GM10248 (cell line): Measurements from ENCODE around the gene TMEM132A.

Experiments used
- CTCF ChIA-PET: fragments of 300-600 bp; sonication (Branson Sonifier 250); formaldehyde crosslinking; extraction: SDS; loops from one replicate; lab custom pipeline; 2021; ENCODE audit warnings: antibody characterized with exemption; lab: Yijun Ruan, JAX
- POLR2A ChIA-PET: fragments of 350-650 bp; sonication (Branson Sonifier 250); formaldehyde crosslinking; extraction: SDS; loops from one replicate; lab custom pipeline; 2020; ENCODE audit warnings: antibody characterized with exemption; lab: Yijun Ruan, JAX
- DNase-seq: peaks from one replicate; pipeline ENCODE4 v3.0.0; 2012; ENCODE audit errors: extremely low spot score
- TF ChIP-seq, protein P1 (sequence below): IDR thresholded peaks from 2 replicates; pipeline ENCODE4 v1.5.1; 2012; ENCODE audit warnings: mild to moderate bottlenecking, low read depth; ENCODE audit errors: extremely low read depth, missing control alignments, control extremely low read depth

TMEM132A gene

GRCh38 chr11:60974726-60975125, 50.5 kb downstream of the TMEM132A start:
- TF ChIP-seq, protein P1, sequence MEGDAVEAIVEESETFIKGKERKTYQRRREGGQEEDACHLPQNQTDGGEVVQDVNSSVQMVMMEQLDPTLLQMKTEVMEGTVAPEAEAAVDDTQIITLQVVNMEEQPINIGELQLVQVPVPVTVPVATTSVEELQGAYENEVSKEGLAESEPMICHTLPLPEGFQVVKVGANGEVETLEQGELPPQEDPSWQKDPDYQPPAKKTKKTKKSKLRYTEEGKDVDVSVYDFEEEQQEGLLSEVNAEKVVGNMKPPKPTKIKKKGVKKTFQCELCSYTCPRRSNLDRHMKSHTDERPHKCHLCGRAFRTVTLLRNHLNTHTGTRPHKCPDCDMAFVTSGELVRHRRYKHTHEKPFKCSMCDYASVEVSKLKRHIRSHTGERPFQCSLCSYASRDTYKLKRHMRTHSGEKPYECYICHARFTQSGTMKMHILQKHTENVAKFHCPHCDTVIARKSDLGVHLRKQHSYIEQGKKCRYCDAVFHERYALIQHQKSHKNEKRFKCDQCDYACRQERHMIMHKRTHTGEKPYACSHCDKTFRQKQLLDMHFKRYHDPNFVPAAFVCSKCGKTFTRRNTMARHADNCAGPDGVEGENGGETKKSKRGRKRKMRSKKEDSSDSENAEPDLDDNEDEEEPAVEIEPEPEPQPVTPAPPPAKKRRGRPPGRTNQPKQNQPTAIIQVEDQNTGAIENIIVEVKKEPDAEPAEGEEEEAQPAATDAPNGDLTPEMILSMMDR, result no peak
- POLR2A ChIA-PET, result no interaction called here
- DNase-seq, result no peak
- CTCF ChIA-PET, result interaction anchor here (1.3 to 1.4 kb wide), 2 partner anchors 21 to 213 kb away, joined by 3 to 6 read pairs; no protein-coding TSS in a partner anchor

DNA sequence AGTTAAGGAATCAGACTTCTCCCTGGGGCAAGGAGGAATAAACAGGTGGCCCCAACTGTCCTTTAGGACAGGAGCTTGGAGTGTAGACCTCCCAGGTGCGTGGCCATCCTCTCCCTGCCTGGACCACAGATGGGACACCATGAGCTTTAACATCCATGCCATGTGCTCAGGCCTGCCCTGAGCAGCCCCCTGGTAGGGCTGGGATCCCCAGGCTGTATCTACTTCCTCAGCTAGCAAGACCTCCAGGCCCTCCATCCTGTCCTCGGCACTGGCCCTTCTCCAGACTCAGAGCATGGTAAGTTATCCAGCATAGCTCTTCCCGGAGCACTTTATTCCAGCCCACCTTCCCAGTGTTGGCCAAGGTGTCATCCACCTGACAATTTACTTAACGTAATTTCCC, 53.0 kb downstream of the TMEM132A start:
- POLR2A ChIA-PET, result no interaction called here
- no peak for DNase-seq
- CTCF ChIA-PET, result interaction anchor here (0.7 to 1.8 kb wide), 3 partner anchors 15 to 151 kb away, joined by 3 to 7 read pairs (median 3); no protein-coding TSS in a partner anchor
- TF ChIP-seq, protein P1, result no peak

- TF ChIP-seq, protein P1, result no peak
- DNase-seq, result no peak
- CTCF ChIA-PET, result interaction anchor here (1.4 to 2.8 kb wide), 3 partner anchors 8 to 210 kb away, joined by 3 to 18 read pairs (median 7); no protein-coding TSS in a partner anchor
- POLR2A ChIA-PET, result no interaction called here
Measured at GRCh38 chr11:60977836-60978235, 53.6 kb downstream of the TMEM132A start.

DNA sequence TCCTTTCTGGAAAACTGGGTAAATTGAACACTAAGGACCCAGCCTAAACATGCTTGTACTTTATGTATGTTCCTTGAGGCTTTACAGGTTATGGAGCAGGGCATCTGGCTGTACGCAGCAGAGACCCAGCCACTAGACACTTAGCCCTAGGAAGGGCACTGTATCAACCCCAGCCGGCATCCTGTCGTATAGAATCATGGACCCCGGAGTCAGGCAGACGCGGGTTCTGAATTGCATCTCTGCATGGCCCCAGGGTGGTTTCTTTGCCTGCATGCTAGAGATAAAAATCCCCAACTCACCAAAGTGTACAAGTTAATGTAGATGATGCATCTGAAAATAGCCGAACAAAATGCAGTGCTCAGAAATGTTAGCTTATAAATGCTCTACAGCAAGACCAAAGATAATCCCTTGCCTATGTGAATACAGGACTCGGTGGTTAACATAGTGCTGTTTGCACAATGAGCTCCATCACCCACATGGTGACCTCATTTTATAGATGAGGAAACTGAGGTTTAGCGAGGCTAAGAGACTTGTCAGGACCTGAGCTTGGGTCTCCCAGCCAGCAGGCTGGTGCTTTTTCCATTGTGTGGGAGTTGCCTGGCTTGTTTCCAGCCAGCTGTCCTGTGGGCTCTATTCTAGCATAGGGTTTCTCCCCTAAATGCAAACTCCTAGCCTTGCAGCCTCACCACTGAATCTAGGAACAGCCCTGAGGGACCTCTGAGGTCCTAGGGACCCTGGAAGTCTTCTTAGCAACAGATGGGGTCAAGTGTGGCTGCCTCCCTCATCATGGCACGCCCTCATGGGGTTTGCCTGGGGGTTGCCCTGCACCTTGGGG, 54.5 kb downstream of the TMEM132A start:
- ChIA-PET CTCF (interaction anchor here (0.7 to 2.8 kb wide), 6 partner anchors 9 to 209 kb away, joined by 3 to 18 read pairs (median 4); no protein-coding TSS in a partner anchor), POLR2A (interaction anchor here (0.8 kb wide), 1 partner anchor 25 kb away, joined by 3 read pairs; no protein-coding TSS in a partner anchor)
- TF ChIP-seq, protein P1, result no peak
- no peak for DNase-seq

- POLR2A ChIA-PET, result no interaction called here
- no peak for DNase-seq
- TF ChIP-seq, protein P1, result no peak
- CTCF ChIA-PET, result no interaction called here
Measured at GRCh38 chr11:60981515-60981914, 57.3 kb downstream of the TMEM132A start.

- no peak for DNase-seq
- POLR2A ChIA-PET, result no interaction called here
- CTCF ChIA-PET, result interaction anchor here (1.0 to 1.8 kb wide), 3 partner anchors 11 to 28 kb away, joined by 3 to 7 read pairs (median 3); partner anchors contain the start of gene CD6
- TF ChIP-seq, protein P1, result no peak
Measured at GRCh38 chr11:60982184-60982583, 57.9 kb downstream of the TMEM132A start.
